ENCODE data around the gene ACBD7. TPM values are rescaled to one million over a fixed set of nuclear protein-coding genes. Genes with fewer than 3 reads are reported as not detected.
A peak's percentile ranks its signal among the peaks of the same experiment; 100 is the strongest.

Gene ACBD7
- not detected for total RNA-seq

GRCh38 chr10:15088428-15089261, at the start of gene ACBD7:
ACBD7 (minus strand) TSS chr10:15088776; CDS start chr10:15088728, 48 bp downstream.
- DNase-seq (ENCODE audit: low spot score), result peak; percentile 72
- ATAC-seq, result peak; percentile 90

- DNase-seq (ENCODE audit: low spot score) (no peak), ATAC-seq (no peak)
Measured at GRCh38 chr10:15137636-15138035, 49.1 kb upstream of the ACBD7 start.

GRCh38 chr10:15137036-15137359, 48.4 kb upstream of the ACBD7 start:
- peak; percentile 82 for ATAC-seq

GRCh38 chr10:15136129-15137035, 47.8 kb upstream of the ACBD7 start:
- DNase-seq (ENCODE audit: low spot score), result no peak
- peak; percentile 13 for ATAC-seq

More at GRCh38 chr10:15137036-15137359, 48.4 kb upstream of the ACBD7 start:
- DNase-seq (ENCODE audit: low spot score), result no peak

- DNase-seq (ENCODE audit: low spot score), result no peak
Measured at GRCh38 chr10:15131330-15131729, 42.8 kb upstream of the ACBD7 start.

GRCh38 chr10:15124908-15125307, 36.3 kb upstream of the ACBD7 start:
- DNase-seq (ENCODE audit: low spot score) (no peak), ATAC-seq (no peak)

More at GRCh38 chr10:15131330-15131729, 42.8 kb upstream of the ACBD7 start:
- ATAC-seq, result no peak

- DNase-seq (ENCODE audit: low spot score) (no peak), ATAC-seq (no peak)
Measured at GRCh38 chr10:15124190-15124589, 35.6 kb upstream of the ACBD7 start.

- ATAC-seq, result no peak
Measured at GRCh38 chr10:15123749-15124184, 35.2 kb upstream of the ACBD7 start.

GRCh38 chr10:15122477-15123030, 34.0 kb upstream of the ACBD7 start:
- no peak for DNase-seq (ENCODE audit: low spot score)
- ATAC-seq, result no peak

More at GRCh38 chr10:15123749-15124184, 35.2 kb upstream of the ACBD7 start:
- DNase-seq (ENCODE audit: low spot score), result no peak

- DNase-seq (ENCODE audit: low spot score) (no peak), ATAC-seq (no peak)
Measured at GRCh38 chr10:15121707-15122106, 33.1 kb upstream of the ACBD7 start.

- DNase-seq (ENCODE audit: low spot score) (no peak), ATAC-seq (no peak)
Measured at GRCh38 chr10:15120523-15120922, 31.9 kb upstream of the ACBD7 start.

- DNase-seq (ENCODE audit: low spot score) (no peak), ATAC-seq (no peak)
Measured at GRCh38 chr10:15118615-15119014, 30.0 kb upstream of the ACBD7 start.

- ATAC-seq (no peak), DNase-seq (ENCODE audit: low spot score) (no peak)
Measured at GRCh38 chr10:15116225-15116624, 27.6 kb upstream of the ACBD7 start.

GRCh38 chr10:15113766-15114165, 25.2 kb upstream of the ACBD7 start:
- DNase-seq (ENCODE audit: low spot score), result no peak
- no peak for ATAC-seq

GRCh38 chr10:15112657-15113056, 24.1 kb upstream of the ACBD7 start:
- ATAC-seq, result no peak
- DNase-seq (ENCODE audit: low spot score), result no peak

GRCh38 chr10:15106352-15107013, 17.9 kb upstream of the ACBD7 start:
- DNase-seq (ENCODE audit: low spot score) (peak; percentile 54), ATAC-seq (peak; percentile 69)

- DNase-seq (ENCODE audit: low spot score) (no peak), ATAC-seq (no peak)
Measured at GRCh38 chr10:15103513-15103912, 14.9 kb upstream of the ACBD7 start.

GRCh38 chr10:15099886-15100285, 11.3 kb upstream of the ACBD7 start:
- ATAC-seq (no peak), DNase-seq (ENCODE audit: low spot score) (no peak)

- ATAC-seq (peak; percentile 92), DNase-seq (ENCODE audit: low spot score) (peak; percentile 98)
Measured at GRCh38 chr10:15097011-15097812, 8.6 kb upstream of the ACBD7 start, which contains the start of gene RPP38. RPP38 (plus strand) TSS chr10:15097355; CDS start chr10:15103315, 5,960 bp downstream.

GRCh38 chr10:15096661-15097010, 8.1 kb upstream of the ACBD7 start:
- DNase-seq (ENCODE audit: low spot score) (no peak), ATAC-seq (peak; percentile 23)

Data from left lobe of liver (tissue), 2 donors.